Subcutaneous adipose tissue (tissue), 4 donors: Measurements from ENCODE around the gene C6orf132. TPM values are rescaled to one million over a fixed set of nuclear protein-coding genes. Genes with fewer than 3 reads are reported as not detected.

Source experiments
- total RNA-seq, 4 donors: library from RNA; depleted of rRNA; stranded (reverse); fragments of >200 nt; gene quantifications; one replicate each; pipeline ENCODE4 v1.1.0, GENCODE V29; 2016
- TF ChIP-seq, protein P1 (sequence below): fragments of 450-650 bp; IDR thresholded peaks from one replicate; pipeline ENCODE4 v1.5.1; 2016; ENCODE audit warnings: low read depth, mild to moderate bottlenecking, control low read depth, antibody characterized with exemption, moderate library complexity

The C6orf132 gene
- total RNA-seq, 4 donors from 2014 or later, result 1.3 to 5.3 (median 2.6) TPM

DNA sequence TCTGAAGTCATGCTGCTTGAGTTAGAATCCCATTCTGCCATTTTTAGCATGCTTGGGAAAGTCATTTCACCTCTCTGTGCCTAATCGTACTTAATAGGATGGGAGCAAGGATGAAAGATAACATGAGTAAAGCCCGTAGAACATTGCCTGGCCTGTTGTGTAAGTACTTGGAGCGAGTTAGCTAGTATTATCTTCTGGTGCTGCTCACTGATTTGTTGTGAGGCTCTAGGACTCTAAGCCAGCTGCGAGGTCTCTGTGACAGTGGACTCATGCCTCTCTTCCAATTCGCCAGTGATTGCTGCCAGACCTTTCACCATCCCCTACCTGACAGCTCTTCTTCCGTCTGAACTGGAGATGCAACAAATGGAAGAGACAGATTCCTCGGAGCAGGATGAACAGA lies 74.2 kb downstream of the C6orf132 start:
- TF ChIP-seq, protein P1, sequence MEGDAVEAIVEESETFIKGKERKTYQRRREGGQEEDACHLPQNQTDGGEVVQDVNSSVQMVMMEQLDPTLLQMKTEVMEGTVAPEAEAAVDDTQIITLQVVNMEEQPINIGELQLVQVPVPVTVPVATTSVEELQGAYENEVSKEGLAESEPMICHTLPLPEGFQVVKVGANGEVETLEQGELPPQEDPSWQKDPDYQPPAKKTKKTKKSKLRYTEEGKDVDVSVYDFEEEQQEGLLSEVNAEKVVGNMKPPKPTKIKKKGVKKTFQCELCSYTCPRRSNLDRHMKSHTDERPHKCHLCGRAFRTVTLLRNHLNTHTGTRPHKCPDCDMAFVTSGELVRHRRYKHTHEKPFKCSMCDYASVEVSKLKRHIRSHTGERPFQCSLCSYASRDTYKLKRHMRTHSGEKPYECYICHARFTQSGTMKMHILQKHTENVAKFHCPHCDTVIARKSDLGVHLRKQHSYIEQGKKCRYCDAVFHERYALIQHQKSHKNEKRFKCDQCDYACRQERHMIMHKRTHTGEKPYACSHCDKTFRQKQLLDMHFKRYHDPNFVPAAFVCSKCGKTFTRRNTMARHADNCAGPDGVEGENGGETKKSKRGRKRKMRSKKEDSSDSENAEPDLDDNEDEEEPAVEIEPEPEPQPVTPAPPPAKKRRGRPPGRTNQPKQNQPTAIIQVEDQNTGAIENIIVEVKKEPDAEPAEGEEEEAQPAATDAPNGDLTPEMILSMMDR, result no peak

DNA sequence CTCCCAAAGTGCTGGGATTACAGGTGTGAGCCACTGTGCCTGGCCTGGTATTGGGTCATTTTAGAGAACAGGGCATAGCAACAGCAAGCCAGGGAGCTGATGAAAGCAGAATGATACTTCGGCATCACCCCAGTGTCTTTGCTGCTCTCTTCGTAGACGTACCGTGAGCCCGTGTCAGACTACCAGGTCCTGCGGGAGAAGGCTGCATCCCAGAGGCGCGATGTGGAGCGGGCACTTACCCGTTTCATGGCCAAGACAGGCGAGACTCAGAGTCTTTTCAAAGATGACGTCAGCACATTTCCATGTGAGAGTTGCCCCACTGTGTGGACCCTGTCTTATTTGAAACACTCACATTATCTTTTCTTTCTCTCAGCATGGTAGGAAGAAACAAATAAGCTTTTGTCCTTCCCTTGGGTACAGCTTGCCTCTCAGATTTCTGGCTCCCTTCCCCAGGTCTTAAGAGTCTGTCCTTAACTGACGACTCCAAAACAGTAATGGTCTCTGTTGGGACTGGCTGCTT lies 76.2 kb downstream of the C6orf132 start:
- TF ChIP-seq, protein P1, result no peak

DNA sequence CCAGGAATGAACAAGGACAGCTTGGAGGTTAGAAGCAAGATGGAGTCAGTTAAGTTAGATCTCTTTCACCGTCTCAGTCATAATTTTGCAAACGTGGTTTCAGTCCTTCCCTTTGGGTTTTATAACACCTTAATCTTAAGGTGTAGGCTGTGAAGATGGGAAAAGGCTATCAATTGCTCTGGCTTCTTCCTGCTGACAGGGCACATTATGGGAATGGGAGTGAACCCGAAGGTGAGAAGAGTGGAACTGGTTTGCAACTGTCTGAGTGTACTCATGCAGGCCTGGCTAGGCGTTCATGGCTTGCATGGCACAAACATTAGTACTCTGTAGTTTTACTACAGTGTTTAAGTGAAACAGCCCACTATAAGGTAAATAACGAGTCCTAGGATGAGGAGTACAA lies 82.7 kb downstream of the C6orf132 start:
- TF ChIP-seq, protein P1, result no peak

DNA sequence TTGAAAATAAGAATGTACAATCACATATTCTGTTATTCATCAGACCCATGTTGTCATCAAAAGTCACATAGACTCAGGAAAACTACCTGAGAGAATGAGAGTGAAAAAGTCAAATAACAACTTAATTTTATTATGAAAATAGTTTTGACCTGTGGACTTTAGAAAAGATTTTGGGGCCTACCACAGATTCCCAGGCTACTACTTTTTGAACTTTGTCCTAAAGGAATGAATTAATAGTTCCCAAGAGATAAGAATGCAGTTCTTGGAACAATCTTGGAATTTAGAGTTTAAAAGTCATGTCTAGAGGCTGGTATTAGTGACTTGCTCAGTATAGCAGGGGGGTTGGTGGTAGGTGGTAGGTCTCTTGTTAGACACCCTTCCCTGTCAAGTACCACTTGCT lies 88.8 kb downstream of the C6orf132 start:
- TF ChIP-seq, protein P1, result no peak

DNA sequence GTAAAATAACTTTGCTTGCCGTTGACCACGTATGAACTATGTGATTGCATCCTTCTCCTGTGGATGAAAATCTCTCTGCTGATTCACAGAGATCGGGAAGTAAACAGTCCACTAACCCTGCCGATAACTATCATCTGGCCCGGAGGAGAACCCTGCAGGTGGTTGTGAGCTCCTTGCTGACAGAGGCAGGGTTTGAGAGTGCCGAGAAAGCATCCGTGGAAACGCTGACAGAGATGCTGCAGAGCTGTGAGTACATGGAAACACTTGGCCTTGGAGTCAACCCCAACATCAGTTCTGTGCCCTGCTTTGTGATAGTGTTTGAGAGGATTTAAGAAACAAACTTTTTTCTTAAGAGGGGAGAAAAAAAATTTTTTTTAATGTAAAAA lies 91.2 kb downstream of the C6orf132 start:
- TF ChIP-seq, protein P1, result no peak

Other genes starting within 250 kb of the C6orf132 start
- 1 to 10 TPM; 4.1 to 7.8 (median 5.7) TPM for gene USP49, start 247.2 kb downstream of the C6orf132 start, total RNA-seq
- 10 to 100 TPM in 2 of 4 donors, 1 to 10 TPM in 2; 5.8 to 12.9 (median 10.4) TPM for gene MED20, start 221.5 kb downstream of the C6orf132 start, total RNA-seq
- 10 to 100 TPM in 1 of 4 donors, 1 to 10 TPM in 3; 3.2 to 12.1 (median 6.2) TPM for gene BYSL, start 221.1 kb downstream of the C6orf132 start, total RNA-seq
- gene CCND3, start 200.8 kb downstream of the C6orf132 start, total RNA-seq, result 100 to 1,000 TPM in 3 of 4 donors, 10 to 100 TPM in 1; 75.2 to 153 (median 130) TPM
- 10 to 100 TPM; 22.7 to 48.8 (median 26.1) TPM for gene TAF8, start 92.1 kb downstream of the C6orf132 start, total RNA-seq
- gene GUCA1A, start 30.7 kb upstream of the C6orf132 start, total RNA-seq, result not detected
- 1 to 10 TPM in 3 of 4 donors, not detected in 1; 1.0 to 4.7 (median 2.4) TPM for gene GUCA1B, start 52.3 kb upstream of the C6orf132 start, total RNA-seq
- 10 to 100 TPM; 29.1 to 35.6 (median 31.9) TPM for gene MRPS10, start 75.2 kb upstream of the C6orf132 start, total RNA-seq